ENCODE data around the gene HPS1.

Gene HPS1

GRCh38 chr10:98408799-98409198, 37.9 kb downstream of the HPS1 start:
- Histone ChIP-seq H3K27ac (ENCODE audit: low read length) (no peak overlapping the region), H3K4me1 (ENCODE audit: low read length) (peaks cover 36% of the 10 kb centered on the region), H3K36me3 (replicated peaks; ENCODE audit: insufficient read depth, low read length) (no peaks in the 10 kb centered on the region), H4K20me1 (ENCODE audit: insufficient read depth, low read length) (no peaks in the 10 kb centered on the region), H3K27me3 (replicated peaks; ENCODE audit: insufficient read depth, low read length) (no peaks in the 10 kb centered on the region), H3K9me2 (replicated peaks; ENCODE audit: insufficient read depth, low read length) (no peaks in the 10 kb centered on the region), H3K4me2 (ENCODE audit: low read depth, low read length) (no peak overlapping the region), H3K4me3 (ENCODE audit: low read length) (no peak overlapping the region), H3K9ac (ENCODE audit: low read length) (no peak overlapping the region), H3F3A (ENCODE audit: insufficient read depth, low read length) (peaks cover 18% of the 10 kb centered on the region), H3K79me2 (ENCODE audit: low read length) (no peaks in the 10 kb centered on the region), H3K9me3 (replicated peaks; ENCODE audit: insufficient read depth, low read length) (no peaks in the 10 kb centered on the region), H2AFZ (ENCODE audit: low read length) (no peak overlapping the region)
- TF ChIP-seq EZH2phosphoT487 (IDR thresholded peaks at IDR 0.05; ENCODE audit: low read length) (no peak), EZH2 (optimal IDR thresholded peaks at IDR 0.05; ENCODE audit: low read depth, low read length) (no peak)
- TF ChIP-seq, protein P1, sequence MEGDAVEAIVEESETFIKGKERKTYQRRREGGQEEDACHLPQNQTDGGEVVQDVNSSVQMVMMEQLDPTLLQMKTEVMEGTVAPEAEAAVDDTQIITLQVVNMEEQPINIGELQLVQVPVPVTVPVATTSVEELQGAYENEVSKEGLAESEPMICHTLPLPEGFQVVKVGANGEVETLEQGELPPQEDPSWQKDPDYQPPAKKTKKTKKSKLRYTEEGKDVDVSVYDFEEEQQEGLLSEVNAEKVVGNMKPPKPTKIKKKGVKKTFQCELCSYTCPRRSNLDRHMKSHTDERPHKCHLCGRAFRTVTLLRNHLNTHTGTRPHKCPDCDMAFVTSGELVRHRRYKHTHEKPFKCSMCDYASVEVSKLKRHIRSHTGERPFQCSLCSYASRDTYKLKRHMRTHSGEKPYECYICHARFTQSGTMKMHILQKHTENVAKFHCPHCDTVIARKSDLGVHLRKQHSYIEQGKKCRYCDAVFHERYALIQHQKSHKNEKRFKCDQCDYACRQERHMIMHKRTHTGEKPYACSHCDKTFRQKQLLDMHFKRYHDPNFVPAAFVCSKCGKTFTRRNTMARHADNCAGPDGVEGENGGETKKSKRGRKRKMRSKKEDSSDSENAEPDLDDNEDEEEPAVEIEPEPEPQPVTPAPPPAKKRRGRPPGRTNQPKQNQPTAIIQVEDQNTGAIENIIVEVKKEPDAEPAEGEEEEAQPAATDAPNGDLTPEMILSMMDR (IDR thresholded peaks at IDR 0.05; ENCODE audit: low read length): no peak
- DNase-seq: no peak

DNA sequence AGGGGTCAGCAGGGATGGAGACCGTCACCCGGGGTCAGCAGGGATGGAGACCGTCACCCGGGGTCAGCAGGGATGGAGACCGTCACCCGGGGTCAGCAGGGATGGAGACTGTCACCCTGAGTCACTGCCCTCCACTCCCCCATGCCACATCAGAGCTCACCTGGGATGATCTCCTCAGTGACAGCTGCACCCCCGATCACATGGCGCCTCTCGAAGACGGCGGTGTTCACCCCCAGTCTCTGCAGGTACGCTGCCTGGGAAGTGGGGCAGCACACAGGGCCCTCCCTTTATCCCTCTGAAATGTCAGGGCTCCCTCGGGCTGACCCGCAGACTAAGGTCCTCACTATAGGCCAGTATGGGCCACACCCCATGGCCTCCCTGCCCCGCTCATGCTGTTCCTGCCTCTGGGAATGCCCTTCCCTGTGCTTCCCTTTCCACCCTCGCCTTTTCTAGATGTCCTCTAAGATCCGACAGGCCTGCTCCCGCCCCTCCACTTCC, 38.9 kb downstream of the HPS1 start:
- no peaks in the 10 kb centered on the region for H3K36me3 ChIP-seq (replicated peaks; ENCODE audit: insufficient read depth, low read length)
- no peak for DNase-seq
- no peaks in the 10 kb centered on the region for H3K9me2 ChIP-seq (replicated peaks; ENCODE audit: insufficient read depth, low read length)
- peaks cover 14% of the 10 kb centered on the region for H3F3A ChIP-seq (ENCODE audit: insufficient read depth, low read length)
- TF ChIP-seq, protein P1 (IDR thresholded peaks at IDR 0.05; ENCODE audit: low read length): no peak
- no peak for TF ChIP-seq EZH2phosphoT487 (IDR thresholded peaks at IDR 0.05; ENCODE audit: low read length)
- no peak for TF ChIP-seq EZH2 (optimal IDR thresholded peaks at IDR 0.05; ENCODE audit: low read depth, low read length)
- no peaks in the 10 kb centered on the region for H3K79me2 ChIP-seq (ENCODE audit: low read length)
- no peaks in the 10 kb centered on the region for H3K9me3 ChIP-seq (replicated peaks; ENCODE audit: insufficient read depth, low read length)
- H3K4me2 ChIP-seq (ENCODE audit: low read depth, low read length): no peak overlapping the region
- no peaks in the 10 kb centered on the region for H3K27me3 ChIP-seq (replicated peaks; ENCODE audit: insufficient read depth, low read length)
- peaks cover 32% of the 10 kb centered on the region for H3K4me1 ChIP-seq (ENCODE audit: low read length)
- no peaks in the 10 kb centered on the region for H4K20me1 ChIP-seq (ENCODE audit: insufficient read depth, low read length)
- no peak overlapping the region for H2AFZ ChIP-seq (ENCODE audit: low read length)
- H3K9ac ChIP-seq (ENCODE audit: low read length): no peak overlapping the region
- H3K27ac ChIP-seq (ENCODE audit: low read length): no peak overlapping the region
- no peak overlapping the region for H3K4me3 ChIP-seq (ENCODE audit: low read length)

DNA sequence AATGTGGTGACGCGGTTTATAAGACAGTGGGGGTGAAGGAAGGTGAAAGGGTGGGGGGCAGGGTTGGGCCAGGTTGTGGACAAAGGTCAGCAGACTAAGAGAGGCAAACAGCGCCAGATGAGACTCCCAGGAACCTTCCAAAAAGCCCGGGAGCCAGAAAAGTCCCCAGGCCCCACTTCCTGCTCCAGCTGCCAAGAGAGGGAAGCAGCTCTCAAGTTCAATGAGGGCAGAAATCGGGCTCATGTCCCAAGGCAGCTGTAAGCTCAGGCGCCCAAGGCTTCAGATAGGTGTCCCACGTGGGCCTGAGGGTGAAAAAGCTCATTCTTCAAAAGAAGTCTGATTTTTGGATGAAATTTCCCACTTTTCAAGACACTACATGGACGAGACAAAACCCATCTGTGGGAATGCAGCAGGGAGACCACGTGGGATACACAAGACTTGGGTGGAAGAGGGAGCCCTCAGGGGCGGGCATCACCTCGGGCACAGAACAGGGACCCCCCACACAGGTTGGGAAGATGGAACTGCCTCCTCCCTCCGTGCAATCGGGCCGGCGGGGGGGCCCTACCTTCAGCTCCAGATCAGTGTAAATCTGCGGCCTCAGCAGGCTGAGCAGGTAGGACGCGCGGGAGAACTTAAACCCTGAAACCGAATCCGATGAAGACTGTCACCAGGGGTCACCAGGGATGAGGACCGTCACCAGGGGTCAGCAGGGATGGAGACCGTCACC, 39.6 kb downstream of the HPS1 start:
- no peaks in the 10 kb centered on the region for H3K36me3 ChIP-seq (replicated peaks; ENCODE audit: insufficient read depth, low read length)
- H3K4me1 ChIP-seq (ENCODE audit: low read length): peaks cover 26% of the 10 kb centered on the region
- peaks cover 8% of the 10 kb centered on the region for H3F3A ChIP-seq (ENCODE audit: insufficient read depth, low read length)
- no peaks in the 10 kb centered on the region for H4K20me1 ChIP-seq (ENCODE audit: insufficient read depth, low read length)
- no peaks in the 10 kb centered on the region for H3K27me3 ChIP-seq (replicated peaks; ENCODE audit: insufficient read depth, low read length)
- DNase-seq: no peak
- no peaks in the 10 kb centered on the region for H3K9me2 ChIP-seq (replicated peaks; ENCODE audit: insufficient read depth, low read length)
- H3K9ac ChIP-seq (ENCODE audit: low read length): no peak overlapping the region
- no peak overlapping the region for H3K27ac ChIP-seq (ENCODE audit: low read length)
- H3K79me2 ChIP-seq (ENCODE audit: low read length): no peaks in the 10 kb centered on the region
- TF ChIP-seq EZH2 (optimal IDR thresholded peaks at IDR 0.05; ENCODE audit: low read depth, low read length) (no peak), EZH2phosphoT487 (IDR thresholded peaks at IDR 0.05; ENCODE audit: low read length) (no peak)
- TF ChIP-seq, protein P1 (IDR thresholded peaks at IDR 0.05; ENCODE audit: low read length): no peak
- H3K4me3 ChIP-seq (ENCODE audit: low read length): no peak overlapping the region
- H3K9me3 ChIP-seq (replicated peaks; ENCODE audit: insufficient read depth, low read length): no peaks in the 10 kb centered on the region
- H3K4me2 ChIP-seq (ENCODE audit: low read depth, low read length): no peak overlapping the region
- no peak overlapping the region for H2AFZ ChIP-seq (ENCODE audit: low read length)

Data from MM.1S (cell line).